Measurements from ENCODE around the gene TIMM21. TPM values are rescaled to one million over a fixed set of nuclear protein-coding genes. Genes with fewer than 3 reads are reported as not detected.

Gene TIMM21
- total and polyA plus RNA-seq, 2 of the 13 experiments (the other 11 are each of a cell fraction or from before 2014, with no cell fraction given) = 29.6 to 62.3 TPM

DNA sequence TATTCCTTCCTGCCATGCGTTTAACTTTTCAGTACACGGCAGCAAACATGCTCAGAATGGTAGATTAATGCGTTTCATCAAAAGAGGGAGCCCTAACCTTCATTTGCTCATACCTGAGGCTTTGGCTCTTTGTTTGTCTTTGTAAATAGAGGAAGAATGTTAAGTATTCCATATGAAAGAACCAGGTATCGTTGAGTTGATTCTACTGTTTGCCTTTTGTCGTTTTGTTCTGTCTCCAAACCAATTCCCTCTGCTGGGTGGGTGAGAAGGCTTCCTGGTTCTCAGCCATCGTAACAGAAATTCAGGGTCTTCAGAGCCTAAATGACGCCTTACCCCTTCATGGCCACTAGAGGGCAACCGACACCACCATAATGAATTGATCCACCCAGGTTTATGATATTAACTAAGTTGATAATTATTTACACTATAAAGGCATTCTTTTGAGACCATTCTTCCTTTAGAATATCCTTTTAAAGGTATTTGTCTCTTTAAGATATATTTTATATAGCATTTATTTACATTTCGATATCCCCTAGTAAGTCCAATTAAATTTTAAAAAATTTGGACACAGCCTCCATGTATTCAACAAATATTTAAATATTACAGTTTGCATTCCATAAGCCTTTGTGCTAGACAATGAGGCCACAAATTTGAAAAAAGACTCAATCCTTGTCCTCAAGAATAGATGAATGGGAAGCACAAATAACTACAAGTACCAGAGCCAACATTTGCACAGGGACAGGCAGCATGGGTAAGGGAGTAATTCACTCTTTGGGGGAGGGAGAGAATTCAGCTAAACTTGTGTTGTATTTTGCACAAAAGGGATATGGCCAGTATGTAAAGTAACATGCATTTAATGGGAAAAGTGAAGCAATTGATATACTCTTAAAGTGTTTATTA is 48.1 kb downstream of the TIMM21 start (continued):
- TF ChIP-seq, protein P1, sequence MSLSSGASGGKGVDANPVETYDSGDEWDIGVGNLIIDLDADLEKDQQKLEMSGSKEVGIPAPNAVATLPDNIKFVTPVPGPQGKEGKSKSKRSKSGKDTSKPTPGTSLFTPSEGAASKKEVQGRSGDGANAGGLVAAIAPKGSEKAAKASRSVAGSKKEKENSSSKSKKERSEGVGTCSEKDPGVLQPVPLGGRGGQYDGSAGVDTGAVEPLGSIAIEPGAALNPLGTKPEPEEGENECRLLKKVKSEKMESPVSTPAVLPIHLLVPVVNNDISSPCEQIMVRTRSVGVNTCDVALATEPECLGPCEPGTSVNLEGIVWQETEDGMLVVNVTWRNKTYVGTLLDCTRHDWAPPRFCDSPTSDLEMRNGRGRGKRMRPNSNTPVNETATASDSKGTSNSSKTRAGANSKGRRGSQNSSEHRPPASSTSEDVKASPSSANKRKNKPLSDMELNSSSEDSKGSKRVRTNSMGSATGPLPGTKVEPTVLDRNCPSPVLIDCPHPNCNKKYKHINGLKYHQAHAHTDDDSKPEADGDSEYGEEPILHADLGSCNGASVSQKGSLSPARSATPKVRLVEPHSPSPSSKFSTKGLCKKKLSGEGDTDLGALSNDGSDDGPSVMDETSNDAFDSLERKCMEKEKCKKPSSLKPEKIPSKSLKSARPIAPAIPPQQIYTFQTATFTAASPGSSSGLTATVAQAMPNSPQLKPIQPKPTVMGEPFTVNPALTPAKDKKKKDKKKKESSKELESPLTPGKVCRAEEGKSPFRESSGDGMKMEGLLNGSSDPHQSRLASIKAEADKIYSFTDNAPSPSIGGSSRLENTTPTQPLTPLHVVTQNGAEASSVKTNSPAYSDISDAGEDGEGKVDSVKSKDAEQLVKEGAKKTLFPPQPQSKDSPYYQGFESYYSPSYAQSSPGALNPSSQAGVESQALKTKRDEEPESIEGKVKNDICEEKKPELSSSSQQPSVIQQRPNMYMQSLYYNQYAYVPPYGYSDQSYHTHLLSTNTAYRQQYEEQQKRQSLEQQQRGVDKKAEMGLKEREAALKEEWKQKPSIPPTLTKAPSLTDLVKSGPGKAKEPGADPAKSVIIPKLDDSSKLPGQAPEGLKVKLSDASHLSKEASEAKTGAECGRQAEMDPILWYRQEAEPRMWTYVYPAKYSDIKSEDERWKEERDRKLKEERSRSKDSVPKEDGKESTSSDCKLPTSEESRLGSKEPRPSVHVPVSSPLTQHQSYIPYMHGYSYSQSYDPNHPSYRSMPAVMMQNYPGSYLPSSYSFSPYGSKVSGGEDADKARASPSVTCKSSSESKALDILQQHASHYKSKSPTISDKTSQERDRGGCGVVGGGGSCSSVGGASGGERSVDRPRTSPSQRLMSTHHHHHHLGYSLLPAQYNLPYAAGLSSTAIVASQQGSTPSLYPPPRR (CRISPR knock-in tag; IDR thresholded peaks at IDR 0.05; ENCODE audit: borderline replicate concordance) = no peak
- TF ChIP-seq, protein P2, sequence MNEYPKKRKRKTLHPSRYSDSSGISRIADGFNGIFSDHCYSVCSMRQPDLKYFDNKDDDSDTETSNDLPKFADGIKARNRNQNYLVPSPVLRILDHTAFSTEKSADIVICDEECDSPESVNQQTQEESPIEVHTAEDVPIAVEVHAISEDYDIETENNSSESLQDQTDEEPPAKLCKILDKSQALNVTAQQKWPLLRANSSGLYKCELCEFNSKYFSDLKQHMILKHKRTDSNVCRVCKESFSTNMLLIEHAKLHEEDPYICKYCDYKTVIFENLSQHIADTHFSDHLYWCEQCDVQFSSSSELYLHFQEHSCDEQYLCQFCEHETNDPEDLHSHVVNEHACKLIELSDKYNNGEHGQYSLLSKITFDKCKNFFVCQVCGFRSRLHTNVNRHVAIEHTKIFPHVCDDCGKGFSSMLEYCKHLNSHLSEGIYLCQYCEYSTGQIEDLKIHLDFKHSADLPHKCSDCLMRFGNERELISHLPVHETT (CRISPR knock-in tag; conservative IDR thresholded peaks at IDR 0.05) = no peak
- no peak for TF ChIP-seq GATAD1 (CRISPR knock-in tag; IDR thresholded peaks at IDR 0.05)
- TF ChIP-seq, protein P3, sequence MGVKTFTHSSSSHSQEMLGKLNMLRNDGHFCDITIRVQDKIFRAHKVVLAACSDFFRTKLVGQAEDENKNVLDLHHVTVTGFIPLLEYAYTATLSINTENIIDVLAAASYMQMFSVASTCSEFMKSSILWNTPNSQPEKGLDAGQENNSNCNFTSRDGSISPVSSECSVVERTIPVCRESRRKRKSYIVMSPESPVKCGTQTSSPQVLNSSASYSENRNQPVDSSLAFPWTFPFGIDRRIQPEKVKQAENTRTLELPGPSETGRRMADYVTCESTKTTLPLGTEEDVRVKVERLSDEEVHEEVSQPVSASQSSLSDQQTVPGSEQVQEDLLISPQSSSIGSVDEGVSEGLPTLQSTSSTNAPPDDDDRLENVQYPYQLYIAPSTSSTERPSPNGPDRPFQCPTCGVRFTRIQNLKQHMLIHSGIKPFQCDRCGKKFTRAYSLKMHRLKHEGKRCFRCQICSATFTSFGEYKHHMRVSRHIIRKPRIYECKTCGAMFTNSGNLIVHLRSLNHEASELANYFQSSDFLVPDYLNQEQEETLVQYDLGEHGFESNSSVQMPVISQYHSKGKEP (CRISPR knock-in tag; IDR thresholded peaks at IDR 0.05) = no peak
- no peak for TF ChIP-seq FOXM1 (CRISPR knock-in tag; IDR thresholded peaks at IDR 0.05)
- TF ChIP-seq RAD51 (IDR thresholded peaks at IDR 0.05; ENCODE audit: borderline replicate concordance) = no peak
- peak; percentile 31; the same call in 1 of the 2 replicates for TF ChIP-seq MED1 (CRISPR knock-in tag; IDR thresholded peaks at IDR 0.05)
- TF ChIP-seq ISL2 (CRISPR knock-in tag; IDR thresholded peaks at IDR 0.05) = no peak
- no peak for TF ChIP-seq ZNF354B (CRISPR knock-in tag; IDR thresholded peaks at IDR 0.05)
- no peak for TF ChIP-seq KDM3A (CRISPR knock-in tag; IDR thresholded peaks at IDR 0.05; ENCODE audit: low read depth)
- TF ChIP-seq, protein P4, sequence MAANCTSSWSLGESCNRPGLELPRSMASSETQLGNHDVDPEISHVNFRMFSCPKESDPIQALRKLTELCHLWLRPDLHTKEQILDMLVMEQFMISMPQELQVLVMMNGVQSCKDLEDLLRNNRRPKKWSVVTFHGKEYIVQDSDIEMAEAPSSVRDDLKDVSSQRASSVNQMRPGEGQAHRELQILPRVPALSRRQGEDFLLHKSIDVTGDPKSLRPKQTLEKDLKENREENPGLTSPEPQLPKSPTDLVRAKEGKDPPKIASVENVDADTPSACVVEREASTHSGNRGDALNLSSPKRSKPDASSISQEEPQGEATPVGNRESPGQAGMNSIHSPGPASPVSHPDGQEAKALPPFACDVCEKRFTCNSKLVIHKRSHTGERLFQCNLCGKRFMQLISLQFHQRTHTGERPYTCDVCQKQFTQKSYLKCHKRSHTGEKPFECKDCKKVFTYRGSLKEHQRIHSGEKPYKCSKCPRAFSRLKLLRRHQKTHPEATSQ (CRISPR knock-in tag; IDR thresholded peaks at IDR 0.05; ENCODE audit: borderline replicate concordance) = no peak
- TF ChIP-seq, protein P5, sequence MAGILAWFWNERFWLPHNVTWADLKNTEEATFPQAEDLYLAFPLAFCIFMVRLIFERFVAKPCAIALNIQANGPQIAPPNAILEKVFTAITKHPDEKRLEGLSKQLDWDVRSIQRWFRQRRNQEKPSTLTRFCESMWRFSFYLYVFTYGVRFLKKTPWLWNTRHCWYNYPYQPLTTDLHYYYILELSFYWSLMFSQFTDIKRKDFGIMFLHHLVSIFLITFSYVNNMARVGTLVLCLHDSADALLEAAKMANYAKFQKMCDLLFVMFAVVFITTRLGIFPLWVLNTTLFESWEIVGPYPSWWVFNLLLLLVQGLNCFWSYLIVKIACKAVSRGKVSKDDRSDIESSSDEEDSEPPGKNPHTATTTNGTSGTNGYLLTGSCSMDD (CRISPR knock-in tag; IDR thresholded peaks at IDR 0.05) = no peak
- no peak for TF ChIP-seq SRSF9 (IDR thresholded peaks at IDR 0.05; ENCODE audit: borderline replicate concordance, insufficient read depth, low read depth, low read length, poor library complexity, severe bottlenecking)
- TF ChIP-seq ZFP62 (CRISPR knock-in tag; IDR thresholded peaks at IDR 0.05) = no peak
- TF ChIP-seq, protein P6, sequence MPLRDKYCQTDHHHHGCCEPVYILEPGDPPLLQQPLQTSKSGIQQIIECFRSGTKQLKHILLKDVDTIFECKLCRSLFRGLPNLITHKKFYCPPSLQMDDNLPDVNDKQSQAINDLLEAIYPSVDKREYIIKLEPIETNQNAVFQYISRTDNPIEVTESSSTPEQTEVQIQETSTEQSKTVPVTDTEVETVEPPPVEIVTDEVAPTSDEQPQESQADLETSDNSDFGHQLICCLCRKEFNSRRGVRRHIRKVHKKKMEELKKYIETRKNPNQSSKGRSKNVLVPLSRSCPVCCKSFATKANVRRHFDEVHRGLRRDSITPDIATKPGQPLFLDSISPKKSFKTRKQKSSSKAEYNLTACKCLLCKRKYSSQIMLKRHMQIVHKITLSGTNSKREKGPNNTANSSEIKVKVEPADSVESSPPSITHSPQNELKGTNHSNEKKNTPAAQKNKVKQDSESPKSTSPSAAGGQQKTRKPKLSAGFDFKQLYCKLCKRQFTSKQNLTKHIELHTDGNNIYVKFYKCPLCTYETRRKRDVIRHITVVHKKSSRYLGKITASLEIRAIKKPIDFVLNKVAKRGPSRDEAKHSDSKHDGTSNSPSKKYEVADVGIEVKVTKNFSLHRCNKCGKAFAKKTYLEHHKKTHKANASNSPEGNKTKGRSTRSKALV (CRISPR knock-in tag; IDR thresholded peaks at IDR 0.05) = no peak
- TF ChIP-seq ZNF331 (CRISPR knock-in tag; IDR thresholded peaks at IDR 0.05) = no peak; the same call in 1 of the 2 replicates

Data from HepG2 (cell line).